Keratinocyte (primary cell): ENCODE measurements around the gene ARL4C. TPM values are rescaled to one million over a fixed set of nuclear protein-coding genes. Genes with fewer than 3 reads are reported as not detected.

Experiments
- DNase-seq: peaks from one replicate; pipeline ENCODE4 v3.0.0-alpha.2; 2011; ENCODE audit warnings: low read depth, missing footprints, low spot score
- FAIRE-seq: peaks from 2 replicates; lab custom pipeline; 2011; peaks lifted over from hg19 to GRCh38; lab: Jason Lieb, UNC
- H2AFZ ChIP-seq: 2 replicates; pipeline ENCODE4 v1.6.0; 2012; ENCODE audit warnings: low read length, control low read depth, inconsistent platforms; ENCODE audit not compliant: control insufficient read depth
- H3K27ac ChIP-seq: 2 replicates; pipeline ENCODE4 v1.5.1; 2011; ENCODE audit warnings: low read length; ENCODE audit not compliant: control insufficient read depth, insufficient read depth
- H3K27me3 ChIP-seq: 3 replicates; pipeline ENCODE4 v1.6.0; 2011; ENCODE audit warnings: low read length; ENCODE audit not compliant: control insufficient read depth, insufficient read depth; ENCODE audit errors: extremely low read depth
- H3K36me3 ChIP-seq, 2 experiments: 2 replicates in 1 of 2; 3 replicates in 1 of 2; pipeline ENCODE4 v1.5.1; 2011; ENCODE audit warnings: low read length in 2 of 2, mild to moderate bottlenecking in 1 of 2; ENCODE audit not compliant: control insufficient read depth in 2 of 2, insufficient read depth in 2 of 2; ENCODE audit errors: extremely low read depth in 1 of 2
- H3K4me1 ChIP-seq: 3 replicates; pipeline ENCODE4 v1.5.1; 2011; ENCODE audit warnings: low read length; ENCODE audit not compliant: control insufficient read depth, insufficient read depth; ENCODE audit errors: extremely low read depth
- H3K4me2 ChIP-seq: 3 replicates; pipeline ENCODE4 v1.6.0; 2011; ENCODE audit warnings: low read depth, low read length; ENCODE audit not compliant: control insufficient read depth, insufficient read depth; ENCODE audit errors: extremely low read depth
- H3K4me3 ChIP-seq, 3 experiments: fragments of 200-600 bp in 1 of 3; sonication (generic) in 1 of 3; 2 replicates in 2 of 3; 3 replicates in 1 of 3; pipeline ENCODE4 v1.5.1; 2011 to 2016; ENCODE audit warnings: low read length in 3 of 3, mild to moderate bottlenecking in 3 of 3, control low read depth in 2 of 3, inconsistent platforms in 1 of 3, low read depth in 1 of 3, mixed read lengths in 1 of 3, mixed run types in 1 of 3, moderate library complexity in 1 of 3; ENCODE audit not compliant: control insufficient read depth in 2 of 3, insufficient read depth in 2 of 3; ENCODE audit errors: extremely low read depth in 1 of 3
- H3K79me2 ChIP-seq: 2 replicates; pipeline ENCODE4 v1.6.0; 2012; ENCODE audit warnings: low read length; ENCODE audit not compliant: control insufficient read depth, insufficient read depth
- H3K9ac ChIP-seq: 3 replicates; pipeline ENCODE4 v1.6.0; 2011; ENCODE audit warnings: low read length; ENCODE audit not compliant: control insufficient read depth, insufficient read depth; ENCODE audit errors: extremely low read depth
- H3K9me1 ChIP-seq: 3 replicates; pipeline ENCODE4 v1.6.0; 2011; ENCODE audit warnings: low read length; ENCODE audit not compliant: control insufficient read depth, insufficient read depth; ENCODE audit errors: extremely low read depth
- H3K9me3 ChIP-seq: 2 replicates; pipeline ENCODE4 v1.5.1; 2012; ENCODE audit warnings: low read depth, low read length; ENCODE audit not compliant: control insufficient read depth
- H4K20me1 ChIP-seq: 3 replicates; pipeline ENCODE4 v1.6.0; 2011; ENCODE audit warnings: low read length; ENCODE audit not compliant: control insufficient read depth, insufficient read depth; ENCODE audit errors: extremely low read depth
- EZH2 ChIP-seq: IDR thresholded peaks from one replicate; pipeline ENCODE4 v1.6.1; 2012; ENCODE audit warnings: inconsistent platforms, mild to moderate bottlenecking, low read length, moderate library complexity
- dilution Hi-C: fragments of 300-500 bp; cut with MboI; formaldehyde crosslinking; loops from one replicate; pipeline ENCODE4 v1.7.0; 2020; ENCODE audit warnings: low sequenced_read_pairs; ENCODE audit not compliant: extremely low pct_ligation_motif_present
- polyA plus RNA-seq, 5 experiments: library from polyadenylated mRNA; depleted of rRNA in 3 of 5; stranded (reverse) in 3 of 5; stranded (forward) in 1 of 5; unstranded in 1 of 5; fragments of >200 nt; gene quantifications; 1 replicate in 1 of 5; 2 replicates in 3 of 5; 3 replicates in 1 of 5; pipeline versions ENCODE4 v1.2.1 to v1.2.3, GENCODE V29; 2011 to 2012; ENCODE audit warnings: missing spikeins in 2 of 5, low read depth in 1 of 5, low replicate concordance in 1 of 5
- TF ChIP-seq, protein P1 (sequence below), 3 experiments: IDR thresholded peaks in 1 of 3; conservative IDR thresholded peaks in 1 of 3; optimal IDR thresholded peaks in 1 of 3; 2 replicates in 2 of 3; 3 replicates in 1 of 3; pipeline versions ENCODE3 to v1.5.1; 2011; ENCODE audit warnings: low read length in 3 of 3, mild to moderate bottlenecking in 3 of 3, moderate library complexity in 2 of 3, control low read depth in 1 of 3, inconsistent platforms in 1 of 3; ENCODE audit not compliant: insufficient read depth in 2 of 3; ENCODE audit errors: extremely low read depth in 1 of 3

Gene ARL4C
- polyA plus RNA-seq, 1 donor (not counting 4 experiments of a cell fraction or from before 2014, with no cell fraction given) = 79.5 TPM

DNA sequence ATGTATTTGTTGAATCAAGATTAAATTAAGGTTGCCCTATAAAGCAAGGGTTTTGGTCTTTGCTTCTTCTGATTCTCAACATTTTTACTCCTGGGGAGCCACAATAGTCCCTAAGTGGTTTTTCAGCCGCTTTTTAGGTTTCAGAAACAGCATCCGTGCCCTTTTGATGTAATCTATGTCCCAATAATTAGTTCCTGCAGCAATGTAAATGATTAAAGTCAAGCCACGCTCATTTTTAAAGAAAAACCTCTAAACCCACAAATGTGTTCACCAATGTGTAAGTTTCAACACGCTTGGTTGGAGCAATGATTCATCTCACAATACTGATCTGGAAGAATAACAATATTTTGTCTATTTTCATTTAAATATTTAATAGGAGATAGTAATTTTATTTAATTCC, 5.6 kb downstream of the ARL4C start:
- Histone ChIP-seq H3K27ac (no peak overlapping the region), H3K4me2 (no peak overlapping the region), H3K9me3 (no peaks in the 10 kb centered on the region), H3K36me3 (peaks cover 10 to 24% of the 10 kb centered on the region in 2 experiments), H3K9me1 (no peaks in the 10 kb centered on the region), H3K4me1 (peaks cover 19% of the 10 kb centered on the region), H2AFZ (no peak overlapping the region), H3K27me3 (no peaks in the 10 kb centered on the region), H3K9ac (no peak overlapping the region), H3K4me3 (no peak overlapping the region), H3K79me2 (peaks cover 48% of the 10 kb centered on the region), H4K20me1 (peaks cover 11% of the 10 kb centered on the region)
- DNase-seq (no peak), FAIRE-seq (no peak)
- dilution Hi-C loops = no loop called here
- TF ChIP-seq, protein P1, sequence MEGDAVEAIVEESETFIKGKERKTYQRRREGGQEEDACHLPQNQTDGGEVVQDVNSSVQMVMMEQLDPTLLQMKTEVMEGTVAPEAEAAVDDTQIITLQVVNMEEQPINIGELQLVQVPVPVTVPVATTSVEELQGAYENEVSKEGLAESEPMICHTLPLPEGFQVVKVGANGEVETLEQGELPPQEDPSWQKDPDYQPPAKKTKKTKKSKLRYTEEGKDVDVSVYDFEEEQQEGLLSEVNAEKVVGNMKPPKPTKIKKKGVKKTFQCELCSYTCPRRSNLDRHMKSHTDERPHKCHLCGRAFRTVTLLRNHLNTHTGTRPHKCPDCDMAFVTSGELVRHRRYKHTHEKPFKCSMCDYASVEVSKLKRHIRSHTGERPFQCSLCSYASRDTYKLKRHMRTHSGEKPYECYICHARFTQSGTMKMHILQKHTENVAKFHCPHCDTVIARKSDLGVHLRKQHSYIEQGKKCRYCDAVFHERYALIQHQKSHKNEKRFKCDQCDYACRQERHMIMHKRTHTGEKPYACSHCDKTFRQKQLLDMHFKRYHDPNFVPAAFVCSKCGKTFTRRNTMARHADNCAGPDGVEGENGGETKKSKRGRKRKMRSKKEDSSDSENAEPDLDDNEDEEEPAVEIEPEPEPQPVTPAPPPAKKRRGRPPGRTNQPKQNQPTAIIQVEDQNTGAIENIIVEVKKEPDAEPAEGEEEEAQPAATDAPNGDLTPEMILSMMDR (optimal IDR thresholded peaks at IDR 0.05 in 1 of 3, IDR thresholded peaks at IDR 0.05 in 1 of 3, conservative IDR thresholded peaks at IDR 0.05 in 1 of 3; ENCODE audit: extremely low read depth in 1 of 3, insufficient read depth in 2 of 3, low read length in 3 of 3) = no peak
- TF ChIP-seq EZH2 = no peak

GRCh38 chr2:234490271-234491091, 6.4 kb downstream of the ARL4C start:
- DNase-seq = no peak
- Histone ChIP-seq H4K20me1 (peaks cover 11% of the 10 kb centered on the region), H3K27me3 (no peaks in the 10 kb centered on the region), H3K27ac (no peak overlapping the region), H3K4me3 (no peak overlapping the region), H3K4me1 (peaks cover 19% of the 10 kb centered on the region), H3K4me2 (no peak overlapping the region), H3K9ac (no peak overlapping the region), H3K9me1 (no peaks in the 10 kb centered on the region), H2AFZ (no peak overlapping the region), H3K36me3 (peaks cover 9 to 19% of the 10 kb centered on the region in 2 experiments), H3K79me2 (peaks cover 40% of the 10 kb centered on the region), H3K9me3 (no peaks in the 10 kb centered on the region)
- dilution Hi-C loops = no loop called here
- peak; percentile 71 for FAIRE-seq
- no peak for TF ChIP-seq EZH2
- TF ChIP-seq, protein P1 (optimal IDR thresholded peaks at IDR 0.05 in 1 of 3, IDR thresholded peaks at IDR 0.05 in 1 of 3, conservative IDR thresholded peaks at IDR 0.05 in 1 of 3; ENCODE audit: extremely low read depth in 1 of 3, insufficient read depth in 2 of 3, low read length in 3 of 3) = no peak
